ENCODE measurements around the gene CHRND. TPM values are rescaled to one million over a fixed set of nuclear protein-coding genes. Genes with fewer than 3 reads are reported as not detected.
A peak's percentile ranks its signal among the peaks of the same experiment; 100 is the strongest.

The CHRND gene
- total and polyA plus RNA-seq, 2 of the 8 experiments (the other 6 are each of a cell fraction or from before 2014, with no cell fraction given): 0.24 TPM; not detected in 1

DNA sequence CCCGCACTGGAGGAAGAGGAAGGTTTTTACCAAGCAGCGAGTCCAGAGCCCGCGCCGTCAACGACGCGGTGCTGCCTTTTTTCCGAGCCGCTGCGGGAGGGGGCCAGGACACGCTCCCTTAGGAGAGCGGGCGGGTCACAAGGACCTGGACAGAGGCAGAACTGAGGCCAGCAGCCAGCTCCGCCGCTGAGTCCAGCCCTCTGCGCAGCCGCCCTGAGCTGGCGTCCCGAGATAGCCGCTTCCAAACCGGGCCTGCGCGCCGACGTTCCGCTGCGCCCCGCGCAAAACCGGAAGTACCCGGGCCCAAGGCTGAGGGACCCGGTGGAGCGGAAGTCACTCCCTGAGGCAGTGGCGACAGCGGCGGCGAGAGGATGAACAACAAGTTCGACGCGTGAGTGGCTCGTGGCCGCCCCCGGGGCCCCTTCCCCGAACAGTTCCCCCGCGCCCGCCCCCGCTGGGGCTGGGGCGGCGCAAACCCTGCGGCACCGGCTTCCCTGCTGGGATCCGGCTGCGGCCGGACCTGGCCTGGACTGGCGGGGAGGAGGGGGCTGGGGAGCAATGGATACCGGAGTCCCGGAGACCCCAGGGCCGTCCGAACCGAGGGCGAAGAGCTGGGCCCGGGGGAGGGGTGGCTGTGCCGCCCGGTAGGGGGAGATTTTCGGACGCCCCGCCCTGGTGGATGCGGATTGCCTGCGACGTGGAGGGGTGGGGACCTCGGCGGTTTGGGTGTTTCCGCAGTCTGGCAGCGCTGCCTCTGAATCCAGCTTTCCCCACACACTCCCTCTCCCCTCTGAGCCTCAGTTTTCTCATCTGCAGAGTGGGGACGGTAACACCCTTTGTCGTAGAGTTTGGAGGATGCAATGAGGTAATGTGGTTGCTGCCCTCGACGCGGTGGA, 24.6 kb downstream of the CHRND start, which contains the start of the genes EIF4E2 and TIGD1 (continued):
- TF ChIP-seq, protein P1, sequence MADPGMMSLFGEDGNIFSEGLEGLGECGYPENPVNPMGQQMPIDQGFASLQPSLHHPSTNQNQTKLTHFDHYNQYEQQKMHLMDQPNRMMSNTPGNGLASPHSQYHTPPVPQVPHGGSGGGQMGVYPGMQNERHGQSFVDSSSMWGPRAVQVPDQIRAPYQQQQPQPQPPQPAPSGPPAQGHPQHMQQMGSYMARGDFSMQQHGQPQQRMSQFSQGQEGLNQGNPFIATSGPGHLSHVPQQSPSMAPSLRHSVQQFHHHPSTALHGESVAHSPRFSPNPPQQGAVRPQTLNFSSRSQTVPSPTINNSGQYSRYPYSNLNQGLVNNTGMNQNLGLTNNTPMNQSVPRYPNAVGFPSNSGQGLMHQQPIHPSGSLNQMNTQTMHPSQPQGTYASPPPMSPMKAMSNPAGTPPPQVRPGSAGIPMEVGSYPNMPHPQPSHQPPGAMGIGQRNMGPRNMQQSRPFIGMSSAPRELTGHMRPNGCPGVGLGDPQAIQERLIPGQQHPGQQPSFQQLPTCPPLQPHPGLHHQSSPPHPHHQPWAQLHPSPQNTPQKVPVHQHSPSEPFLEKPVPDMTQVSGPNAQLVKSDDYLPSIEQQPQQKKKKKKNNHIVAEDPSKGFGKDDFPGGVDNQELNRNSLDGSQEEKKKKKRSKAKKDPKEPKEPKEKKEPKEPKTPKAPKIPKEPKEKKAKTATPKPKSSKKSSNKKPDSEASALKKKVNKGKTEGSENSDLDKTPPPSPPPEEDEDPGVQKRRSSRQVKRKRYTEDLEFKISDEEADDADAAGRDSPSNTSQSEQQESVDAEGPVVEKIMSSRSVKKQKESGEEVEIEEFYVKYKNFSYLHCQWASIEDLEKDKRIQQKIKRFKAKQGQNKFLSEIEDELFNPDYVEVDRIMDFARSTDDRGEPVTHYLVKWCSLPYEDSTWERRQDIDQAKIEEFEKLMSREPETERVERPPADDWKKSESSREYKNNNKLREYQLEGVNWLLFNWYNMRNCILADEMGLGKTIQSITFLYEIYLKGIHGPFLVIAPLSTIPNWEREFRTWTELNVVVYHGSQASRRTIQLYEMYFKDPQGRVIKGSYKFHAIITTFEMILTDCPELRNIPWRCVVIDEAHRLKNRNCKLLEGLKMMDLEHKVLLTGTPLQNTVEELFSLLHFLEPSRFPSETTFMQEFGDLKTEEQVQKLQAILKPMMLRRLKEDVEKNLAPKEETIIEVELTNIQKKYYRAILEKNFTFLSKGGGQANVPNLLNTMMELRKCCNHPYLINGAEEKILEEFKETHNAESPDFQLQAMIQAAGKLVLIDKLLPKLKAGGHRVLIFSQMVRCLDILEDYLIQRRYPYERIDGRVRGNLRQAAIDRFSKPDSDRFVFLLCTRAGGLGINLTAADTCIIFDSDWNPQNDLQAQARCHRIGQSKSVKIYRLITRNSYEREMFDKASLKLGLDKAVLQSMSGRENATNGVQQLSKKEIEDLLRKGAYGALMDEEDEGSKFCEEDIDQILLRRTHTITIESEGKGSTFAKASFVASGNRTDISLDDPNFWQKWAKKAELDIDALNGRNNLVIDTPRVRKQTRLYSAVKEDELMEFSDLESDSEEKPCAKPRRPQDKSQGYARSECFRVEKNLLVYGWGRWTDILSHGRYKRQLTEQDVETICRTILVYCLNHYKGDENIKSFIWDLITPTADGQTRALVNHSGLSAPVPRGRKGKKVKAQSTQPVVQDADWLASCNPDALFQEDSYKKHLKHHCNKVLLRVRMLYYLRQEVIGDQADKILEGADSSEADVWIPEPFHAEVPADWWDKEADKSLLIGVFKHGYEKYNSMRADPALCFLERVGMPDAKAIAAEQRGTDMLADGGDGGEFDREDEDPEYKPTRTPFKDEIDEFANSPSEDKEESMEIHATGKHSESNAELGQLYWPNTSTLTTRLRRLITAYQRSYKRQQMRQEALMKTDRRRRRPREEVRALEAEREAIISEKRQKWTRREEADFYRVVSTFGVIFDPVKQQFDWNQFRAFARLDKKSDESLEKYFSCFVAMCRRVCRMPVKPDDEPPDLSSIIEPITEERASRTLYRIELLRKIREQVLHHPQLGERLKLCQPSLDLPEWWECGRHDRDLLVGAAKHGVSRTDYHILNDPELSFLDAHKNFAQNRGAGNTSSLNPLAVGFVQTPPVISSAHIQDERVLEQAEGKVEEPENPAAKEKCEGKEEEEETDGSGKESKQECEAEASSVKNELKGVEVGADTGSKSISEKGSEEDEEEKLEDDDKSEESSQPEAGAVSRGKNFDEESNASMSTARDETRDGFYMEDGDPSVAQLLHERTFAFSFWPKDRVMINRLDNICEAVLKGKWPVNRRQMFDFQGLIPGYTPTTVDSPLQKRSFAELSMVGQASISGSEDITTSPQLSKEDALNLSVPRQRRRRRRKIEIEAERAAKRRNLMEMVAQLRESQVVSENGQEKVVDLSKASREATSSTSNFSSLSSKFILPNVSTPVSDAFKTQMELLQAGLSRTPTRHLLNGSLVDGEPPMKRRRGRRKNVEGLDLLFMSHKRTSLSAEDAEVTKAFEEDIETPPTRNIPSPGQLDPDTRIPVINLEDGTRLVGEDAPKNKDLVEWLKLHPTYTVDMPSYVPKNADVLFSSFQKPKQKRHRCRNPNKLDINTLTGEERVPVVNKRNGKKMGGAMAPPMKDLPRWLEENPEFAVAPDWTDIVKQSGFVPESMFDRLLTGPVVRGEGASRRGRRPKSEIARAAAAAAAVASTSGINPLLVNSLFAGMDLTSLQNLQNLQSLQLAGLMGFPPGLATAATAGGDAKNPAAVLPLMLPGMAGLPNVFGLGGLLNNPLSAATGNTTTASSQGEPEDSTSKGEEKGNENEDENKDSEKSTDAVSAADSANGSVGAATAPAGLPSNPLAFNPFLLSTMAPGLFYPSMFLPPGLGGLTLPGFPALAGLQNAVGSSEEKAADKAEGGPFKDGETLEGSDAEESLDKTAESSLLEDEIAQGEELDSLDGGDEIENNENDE (IDR thresholded peaks at IDR 0.05; ENCODE audit: insufficient replicate concordance, low read length): no peak
- TF ChIP-seq JUN (IDR thresholded peaks at IDR 0.05; ENCODE audit: low read depth, low read length) (0 out of 2 replicates have a peak, but pooled peaks have one; percentile 17), POLR2AphosphoS5 (IDR thresholded peaks at IDR 0.05; ENCODE audit: low read depth, low read length) (peak; percentile 96), TAF1 (IDR thresholded peaks at IDR 0.05; ENCODE audit: low read depth, low read length) (peak; percentile 99), RXRA (IDR thresholded peaks at IDR 0.05; ENCODE audit: insufficient read depth, low read depth, low read length) (no peak), HDAC2 (IDR thresholded peaks at IDR 0.05; ENCODE audit: borderline replicate concordance in 1 of 2, low read depth in 2 of 2, low read length in 2 of 2) (peak; percentile 45 to 59; a peak in 1 of 4 replicates), KDM5A (IDR thresholded peaks at IDR 0.05; ENCODE audit: low read length) (no peak; the same call in 1 of the 2 replicates), ZNF274 (IDR thresholded peaks at IDR 0.05; ENCODE audit: borderline replicate concordance, extremely low read depth, low read length) (no peak), TEAD4 (IDR thresholded peaks at IDR 0.05; ENCODE audit: low read depth, low read length) (0 out of 2 replicates have a peak, but pooled peaks have one; percentile 36)
